HG02623 (cell line): Measurements from ENCODE around the gene AJAP1.
"Not testable (repeated sequence)": the region's sequence is repeated elsewhere in the genome, so short reads cannot be mapped to it uniquely, and the experiment has no call there.

Experiments used
- ATAC-seq: cut with Tn5 transposase; IDR thresholded peaks from one replicate; pipeline ENCODE4 v1.9.1; 2021; ENCODE audit warnings: moderate library complexity; ENCODE audit not compliant: unreplicated experiment

Gene AJAP1, protein sequence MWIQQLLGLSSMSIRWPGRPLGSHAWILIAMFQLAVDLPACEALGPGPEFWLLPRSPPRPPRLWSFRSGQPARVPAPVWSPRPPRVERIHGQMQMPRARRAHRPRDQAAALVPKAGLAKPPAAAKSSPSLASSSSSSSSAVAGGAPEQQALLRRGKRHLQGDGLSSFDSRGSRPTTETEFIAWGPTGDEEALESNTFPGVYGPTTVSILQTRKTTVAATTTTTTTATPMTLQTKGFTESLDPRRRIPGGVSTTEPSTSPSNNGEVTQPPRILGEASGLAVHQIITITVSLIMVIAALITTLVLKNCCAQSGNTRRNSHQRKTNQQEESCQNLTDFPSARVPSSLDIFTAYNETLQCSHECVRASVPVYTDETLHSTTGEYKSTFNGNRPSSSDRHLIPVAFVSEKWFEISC

GRCh38 chr1:4653796-4654725 lies at the start of gene AJAP1:
Gene AJAP1, plus strand, starts transcription at chr1:4654609. Its CDS starts 817 bp downstream, at chr1:4655426.
- no peak for ATAC-seq

DNA sequence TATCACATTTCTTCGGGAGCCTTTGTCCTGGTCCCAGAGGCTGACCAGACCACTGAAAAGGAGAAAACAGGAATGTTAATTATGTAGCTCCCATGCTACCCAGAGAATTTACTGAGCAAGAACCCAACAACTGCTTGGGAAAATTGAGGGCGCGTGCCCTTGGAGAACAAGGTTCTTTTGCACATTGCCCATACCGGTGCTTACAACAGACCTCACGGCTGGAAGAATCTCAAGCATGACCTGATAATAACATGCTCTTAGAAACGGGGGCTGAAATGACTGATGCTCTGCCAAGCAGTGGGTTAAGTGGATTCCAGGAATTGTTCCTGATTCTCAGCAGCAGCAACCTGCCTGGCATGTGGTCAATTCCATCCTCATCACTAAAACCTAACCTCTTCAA lies 49.3 kb upstream of the AJAP1 start:
- no peak for ATAC-seq

DNA sequence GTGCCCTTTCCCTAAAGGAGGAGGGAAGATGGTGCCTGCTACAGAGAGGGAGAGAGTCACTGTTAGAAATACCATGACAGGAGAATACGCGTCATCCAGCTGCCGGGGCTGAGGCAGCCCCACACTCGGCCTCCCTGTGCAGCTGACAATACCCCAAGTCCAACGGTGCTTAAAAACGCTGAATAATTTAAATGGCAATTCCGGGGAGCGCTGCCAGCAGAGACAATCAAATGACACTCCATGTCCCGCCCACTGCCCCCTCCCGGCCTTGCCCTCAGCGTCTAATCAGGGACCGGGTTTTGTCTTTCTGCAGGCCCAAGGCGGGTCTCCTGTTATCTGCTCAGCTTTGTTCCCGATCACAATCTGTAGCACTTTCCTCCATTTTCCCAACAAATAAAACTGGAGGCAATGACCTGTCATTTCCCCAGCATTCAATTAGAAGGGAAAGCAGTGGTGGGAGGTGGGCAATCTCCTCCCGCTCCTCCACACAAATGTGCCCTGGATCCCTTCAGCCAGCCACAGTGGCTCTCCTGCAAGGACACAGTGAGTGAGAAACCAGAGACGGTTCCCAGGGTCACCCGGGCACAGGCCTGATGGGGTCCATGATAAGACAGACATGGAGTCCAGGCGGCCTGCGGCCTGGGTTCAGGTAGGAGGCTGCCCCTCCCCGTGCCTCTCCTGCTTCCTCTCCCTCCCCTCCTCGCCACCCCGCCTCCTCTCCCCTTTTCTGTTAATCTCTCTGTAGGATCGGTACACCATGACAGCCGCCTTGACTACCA lies 42.7 kb upstream of the AJAP1 start:
- no peak for ATAC-seq

DNA sequence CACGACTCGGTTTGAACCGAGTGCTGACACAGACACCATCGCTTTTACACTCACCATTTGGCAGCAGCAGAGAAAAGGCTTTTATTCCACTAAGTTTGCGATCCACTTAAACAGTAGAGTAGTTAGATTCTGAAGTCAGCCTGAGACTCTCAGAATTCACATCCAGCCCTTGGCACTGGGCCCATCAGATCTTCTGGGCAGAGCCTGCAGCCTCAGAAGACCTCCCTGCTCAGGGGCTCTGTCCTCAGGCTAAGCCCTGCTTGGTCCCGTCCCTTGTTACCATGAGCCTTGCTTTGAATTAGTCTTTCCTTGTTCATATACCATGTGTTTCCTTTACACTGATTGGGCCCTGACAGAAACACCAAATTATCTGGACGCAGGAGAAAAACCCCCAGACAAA lies 41.4 kb upstream of the AJAP1 start:
- no peak for ATAC-seq

GRCh38 chr1:4613606-4614370 lies 40.6 kb upstream of the AJAP1 start:
- ATAC-seq: no peak

GRCh38 chr1:4614371-4615137 lies 39.9 kb upstream of the AJAP1 start:
- no peak for ATAC-seq

DNA sequence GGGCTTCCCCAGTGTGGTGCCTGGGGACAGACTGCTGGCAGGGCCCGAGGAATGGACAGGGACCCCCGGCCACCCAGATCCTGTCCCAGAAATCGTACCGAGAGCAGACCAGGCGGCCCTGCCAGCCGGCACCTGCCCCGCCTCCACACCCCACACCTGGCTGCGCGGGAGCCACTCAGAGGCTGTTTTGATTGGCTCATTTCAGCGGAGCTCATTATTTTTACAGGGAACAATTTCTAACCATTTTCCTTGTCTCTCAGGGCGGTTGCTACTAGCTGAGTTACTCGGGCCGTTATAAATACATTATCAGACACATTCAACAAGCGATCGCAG lies 39.3 kb upstream of the AJAP1 start:
- no peak for ATAC-seq

GRCh38 chr1:4615501-4615900 lies 38.9 kb upstream of the AJAP1 start:
- ATAC-seq: no peak

GRCh38 chr1:4616831-4617465 lies 37.5 kb upstream of the AJAP1 start:
- no peak for ATAC-seq

DNA sequence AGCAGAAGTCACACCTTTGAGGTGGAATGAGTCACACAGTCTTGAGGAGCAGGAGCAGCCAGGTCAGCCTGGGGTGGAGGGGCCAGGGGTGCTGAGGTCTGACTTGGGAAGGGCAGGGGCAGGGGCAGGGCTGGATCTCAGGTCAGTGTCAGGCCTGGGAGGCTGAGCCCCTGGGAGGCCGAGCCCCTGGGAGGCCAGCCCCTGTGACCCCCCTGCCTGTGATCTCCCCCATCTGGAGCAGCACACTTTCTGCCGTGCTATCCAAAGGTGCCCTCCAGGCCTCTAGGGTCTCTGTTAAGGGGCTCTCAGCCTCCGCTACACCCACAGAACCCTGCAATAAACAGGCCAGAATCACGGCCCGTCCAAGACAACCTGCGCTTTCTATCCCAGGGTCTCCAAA lies 36.9 kb upstream of the AJAP1 start:
- ATAC-seq: no peak

GRCh38 chr1:4618827-4619226 lies 35.6 kb upstream of the AJAP1 start:
- ATAC-seq: not testable (repeated sequence)

DNA sequence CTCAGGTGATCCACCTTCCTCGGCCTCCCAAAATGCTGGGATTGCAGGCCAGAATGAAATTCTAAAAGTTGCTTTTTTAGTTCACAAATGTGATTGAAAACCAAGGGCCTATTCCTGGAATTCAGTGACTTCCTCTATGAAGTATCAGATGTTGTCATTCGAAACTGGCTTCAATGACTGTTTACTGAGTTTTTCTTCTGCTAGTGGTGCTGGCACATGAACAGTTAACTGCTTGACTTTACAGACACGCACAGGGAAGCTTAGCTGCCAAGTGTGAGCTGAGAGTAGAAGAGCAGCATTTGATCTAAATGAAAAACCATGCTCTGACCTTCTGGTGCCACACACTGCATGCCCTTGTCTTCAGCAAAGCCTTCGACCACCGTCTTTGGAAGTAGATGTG lies 32.8 kb upstream of the AJAP1 start:
- no peak for ATAC-seq

DNA sequence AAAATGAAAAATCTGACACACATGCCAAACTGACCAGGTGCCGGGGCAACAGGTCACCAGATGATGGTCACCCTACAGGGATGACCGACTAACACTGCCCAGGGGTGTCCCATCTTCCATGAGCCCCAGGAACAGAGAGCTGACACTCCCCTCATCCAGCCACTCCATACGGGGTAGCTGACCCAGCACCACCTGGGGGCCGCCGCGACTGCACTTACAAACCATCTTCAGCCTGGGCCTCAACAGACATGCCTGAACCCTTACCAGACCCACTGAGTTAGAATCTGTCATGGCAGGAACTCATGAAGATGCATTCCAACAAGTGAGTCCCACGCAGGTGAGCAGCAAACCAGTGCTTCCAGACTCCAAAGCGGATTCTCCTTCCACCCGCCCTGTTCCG lies 31.6 kb upstream of the AJAP1 start:
- ATAC-seq: no peak

GRCh38 chr1:4624141-4624715 lies 30.2 kb upstream of the AJAP1 start:
- ATAC-seq: no peak

DNA sequence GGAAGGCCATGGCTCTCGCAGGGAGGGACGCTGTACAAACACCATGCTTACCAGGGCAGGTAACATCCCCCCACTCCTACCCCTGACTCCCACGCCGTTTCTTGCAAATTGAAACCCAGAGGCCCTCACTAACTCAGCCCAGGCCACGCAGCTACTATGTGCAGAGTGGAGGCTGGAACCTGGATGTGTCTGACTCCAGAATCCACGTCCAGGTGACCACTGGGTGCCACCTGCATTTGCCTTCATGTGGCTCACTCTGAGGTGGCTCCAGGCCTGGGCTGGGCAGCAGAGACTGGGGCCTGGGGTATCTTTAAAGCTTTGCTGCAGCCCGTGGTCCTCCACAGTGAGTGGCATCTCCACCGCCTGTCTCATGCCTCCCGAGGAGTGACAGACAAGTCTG lies 29.6 kb upstream of the AJAP1 start:
- ATAC-seq: no peak

GRCh38 chr1:4626061-4626460 lies 28.3 kb upstream of the AJAP1 start:
- no peak for ATAC-seq

- no peak for ATAC-seq
Measured at GRCh38 chr1:4626560-4627319, 27.7 kb upstream of the AJAP1 start.

GRCh38 chr1:4627353-4627752 lies 27.1 kb upstream of the AJAP1 start:
- ATAC-seq: no peak
